Measurements from ENCODE around the gene GNG5.
A peak's percentile ranks its signal among the peaks of the same experiment; 100 is the strongest.
"Not testable (repeated sequence)": the region's sequence is repeated elsewhere in the genome, so short reads cannot be mapped to it uniquely, and the experiment has no call there.

Gene GNG5

DNA sequence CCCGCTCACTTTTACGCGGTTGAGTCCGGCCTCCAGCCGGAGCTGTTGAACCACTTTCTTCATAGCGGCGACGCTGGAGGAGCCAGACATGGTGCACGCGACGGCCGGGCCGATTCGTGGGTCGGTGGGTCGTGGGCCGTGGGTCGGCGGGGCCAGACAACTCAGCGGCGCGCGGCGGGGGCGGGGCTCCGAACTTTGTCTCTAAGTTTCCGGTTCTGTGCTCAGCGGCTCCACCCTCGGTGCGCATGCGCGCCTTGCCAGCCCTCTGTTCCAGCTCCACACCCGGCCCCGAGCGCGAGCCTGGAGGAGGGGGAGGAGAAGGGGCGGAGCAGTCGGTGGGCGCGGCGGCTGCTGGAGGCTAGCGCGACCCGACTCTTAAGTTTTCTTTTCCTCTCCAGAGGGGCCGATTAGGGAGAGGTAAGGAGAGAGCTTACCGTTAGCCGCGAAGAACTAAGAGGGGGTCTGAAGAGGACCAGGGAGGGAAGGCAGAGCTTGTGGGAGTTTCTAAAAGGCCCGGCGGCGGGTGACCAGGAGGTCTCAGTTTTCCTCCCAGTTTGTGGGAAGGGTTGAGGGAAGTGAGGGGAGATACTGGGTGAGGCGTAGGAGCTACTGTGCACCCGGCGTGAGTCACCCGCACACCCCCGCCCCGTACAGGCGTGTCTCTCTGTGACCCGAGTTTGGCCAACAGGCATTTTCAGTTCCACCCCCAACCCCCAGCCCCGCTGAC lies at the start of gene GNG5, which contains the start of gene SPATA1:
TSS of gene GNG5 (minus strand) at position 580 of the 727 bp plus-strand sequence. CDS start at position 90, 490 bp downstream.
TSS of gene SPATA1 (plus strand) at position 385 of the 727 bp plus-strand sequence. CDS start 9,974 bp downstream, outside the sequence.
- DNase-seq: peak; percentile 97

DNA sequence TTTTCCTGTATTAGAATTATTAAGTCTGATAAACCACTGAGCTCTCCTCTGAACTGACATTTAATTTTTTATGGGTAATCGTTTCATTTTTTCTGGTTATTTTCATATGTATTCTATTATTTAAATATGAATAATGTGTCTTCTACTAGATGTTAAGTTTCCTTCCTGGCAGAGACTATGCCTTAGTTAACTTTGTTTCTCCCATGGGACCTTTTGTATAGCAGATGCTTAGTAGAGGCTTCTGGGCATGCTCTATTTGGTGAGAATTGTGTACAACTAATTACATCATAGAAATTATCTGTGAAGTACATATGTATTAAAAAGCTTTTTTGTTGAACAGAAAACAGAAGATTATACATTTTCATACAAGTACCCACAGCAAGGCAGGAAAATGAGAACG lies 44.4 kb upstream of the GNG5 start:
- no peak for DNase-seq

DNA sequence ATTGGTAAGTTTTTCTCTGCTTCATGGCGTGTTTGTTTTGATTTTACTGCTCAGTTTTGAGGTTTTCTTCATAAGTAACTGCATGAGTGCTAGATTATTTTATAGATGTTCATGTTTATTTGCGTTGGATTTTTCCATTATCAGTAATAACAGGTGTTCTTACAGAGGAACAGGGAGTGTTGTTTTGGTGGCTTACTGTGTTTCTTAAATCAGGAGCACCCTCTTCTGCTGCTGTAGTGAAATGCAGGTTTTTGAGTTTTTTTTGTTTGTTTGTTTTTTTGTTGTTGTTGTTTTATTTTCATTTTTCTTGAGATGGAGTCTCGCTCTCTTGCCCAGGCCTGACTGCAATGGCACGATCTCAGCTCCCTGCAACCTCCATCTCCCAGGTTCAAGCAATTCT lies 35.3 kb upstream of the GNG5 start:
- no peak for DNase-seq

DNA sequence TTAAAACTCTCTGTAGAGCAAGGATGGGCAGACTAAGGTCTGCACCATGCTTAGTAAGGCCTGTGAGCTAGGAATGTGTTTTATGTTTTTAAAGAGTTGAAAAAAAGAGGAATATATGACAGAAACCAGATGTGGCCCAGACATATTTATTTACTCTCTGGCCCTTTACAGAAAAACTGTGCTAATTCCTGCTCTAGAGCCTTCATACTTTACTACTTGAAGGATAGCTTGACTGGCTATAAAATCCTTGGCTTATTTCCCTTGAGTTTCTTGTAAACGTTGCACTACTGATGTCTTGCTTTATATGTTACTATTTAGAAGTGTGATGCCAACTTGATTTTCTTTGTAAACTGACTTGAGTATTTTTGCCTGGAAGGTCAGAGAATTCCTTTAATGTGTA lies 34.4 kb upstream of the GNG5 start:
- DNase-seq: no peak

DNA sequence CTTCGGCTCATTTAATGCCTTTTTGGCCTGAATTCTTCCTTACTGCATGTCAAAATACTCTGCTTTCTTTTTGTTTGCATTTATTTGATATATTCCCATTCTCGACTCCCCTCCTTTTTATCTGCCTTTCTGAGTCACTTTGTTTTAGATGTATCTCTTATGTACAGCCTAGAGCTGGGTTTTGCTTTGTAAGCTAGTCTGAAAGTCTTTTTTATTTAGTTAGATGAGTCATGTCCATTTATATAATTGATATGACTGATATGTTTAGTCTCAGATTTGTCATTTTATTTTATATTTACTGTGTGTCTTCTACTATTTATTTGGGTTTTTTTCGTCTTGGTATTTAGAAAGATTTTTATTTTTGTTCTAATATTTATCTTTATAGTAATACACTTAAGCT lies 33.6 kb upstream of the GNG5 start:
- DNase-seq: no peak

DNA sequence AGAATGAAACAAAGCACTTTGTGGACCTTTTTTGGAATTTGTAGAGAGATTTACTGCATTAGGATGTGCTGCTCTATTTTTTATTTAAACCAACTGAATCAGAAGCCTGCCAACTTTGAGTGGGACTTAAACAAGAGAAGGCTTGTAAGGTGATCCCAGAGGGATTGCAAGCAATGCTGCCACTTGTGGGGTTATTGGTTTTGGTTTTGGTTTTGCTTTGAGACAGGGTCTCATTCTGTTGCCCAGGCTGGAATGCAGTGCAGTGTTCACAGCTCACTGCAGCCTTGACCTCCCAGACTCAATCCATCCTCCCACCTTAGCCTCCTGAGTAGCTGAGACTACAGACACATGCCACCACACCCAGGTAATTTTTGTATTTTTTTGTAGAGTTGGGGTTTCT lies 32.2 kb upstream of the GNG5 start:
- no peak for DNase-seq

DNA sequence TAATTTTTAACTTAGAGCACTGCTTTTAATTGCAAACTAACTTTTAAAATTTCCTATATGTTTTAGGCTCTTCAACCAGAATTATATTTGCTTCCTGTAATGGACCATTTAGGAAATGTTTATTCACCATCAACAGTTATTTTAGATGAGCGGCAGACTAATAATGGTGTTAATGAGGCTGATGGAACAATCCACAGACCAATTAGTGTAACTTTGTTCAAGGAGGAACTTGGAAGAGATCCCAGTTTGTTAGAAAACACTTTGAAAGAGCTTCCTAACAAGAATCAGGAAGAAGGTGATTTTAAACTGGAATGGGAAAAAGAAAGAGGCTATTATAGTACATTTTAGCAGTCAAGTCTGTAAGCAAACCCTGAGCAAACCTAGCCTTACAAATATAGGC lies 19.4 kb upstream of the GNG5 start:
- DNase-seq: no peak

DNA sequence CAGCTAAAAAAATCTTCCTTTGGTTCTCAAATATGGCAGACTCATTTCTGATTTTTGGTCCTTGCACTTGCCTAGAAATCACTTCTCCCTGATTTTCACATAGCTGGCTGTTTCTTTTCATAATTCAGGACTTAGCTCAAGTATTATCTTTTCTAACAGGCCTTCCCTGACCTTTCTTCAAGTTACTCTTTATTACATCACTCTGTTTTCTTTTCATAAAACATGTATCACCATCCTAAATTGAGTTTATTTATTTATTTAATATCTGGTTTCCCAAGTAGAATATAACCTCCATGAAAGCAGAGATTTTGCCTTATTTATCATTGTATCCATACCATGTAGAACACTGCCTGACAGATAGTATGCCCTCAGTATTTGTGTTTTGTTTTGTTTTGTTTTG lies 18.2 kb upstream of the GNG5 start:
- DNase-seq: no peak

DNA sequence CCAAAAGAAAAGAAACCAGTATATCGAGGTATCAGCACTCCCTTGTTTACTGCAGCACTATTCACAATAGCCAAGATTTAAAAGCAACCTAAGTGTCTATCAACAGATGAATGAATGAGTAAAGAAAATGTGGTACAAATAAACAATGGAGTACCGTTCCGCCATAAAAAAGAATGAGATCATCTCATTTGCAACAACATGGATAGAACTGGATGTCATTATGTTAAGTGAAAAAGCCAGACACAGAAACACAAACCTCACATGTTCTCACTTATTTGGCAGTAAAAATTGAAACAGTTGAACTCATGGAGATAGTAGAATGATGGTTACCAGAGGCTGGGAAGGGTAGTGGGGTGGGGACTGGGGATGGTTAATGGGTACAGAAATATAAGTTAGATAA lies 4.3 kb upstream of the GNG5 start:
- no peak for DNase-seq

DNA sequence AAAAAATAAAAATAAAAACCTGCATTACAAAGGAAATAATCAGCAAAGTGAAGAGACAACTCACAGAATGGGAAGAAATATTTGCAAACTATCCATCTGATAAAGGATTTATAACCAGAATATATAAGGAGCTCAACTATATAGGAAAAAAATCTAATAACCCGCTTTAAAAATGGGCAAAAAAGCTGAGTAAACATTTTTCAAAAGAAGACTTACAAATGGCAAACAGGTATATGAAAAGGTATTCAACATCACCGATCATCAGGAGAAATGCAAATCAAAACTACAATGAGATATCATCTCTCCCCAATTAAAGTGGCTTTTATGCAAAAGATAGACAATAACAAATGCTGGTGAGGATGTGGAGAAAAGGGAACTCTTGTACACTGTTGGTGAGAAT lies 3.8 kb upstream of the GNG5 start:
- no peak for DNase-seq

DNA sequence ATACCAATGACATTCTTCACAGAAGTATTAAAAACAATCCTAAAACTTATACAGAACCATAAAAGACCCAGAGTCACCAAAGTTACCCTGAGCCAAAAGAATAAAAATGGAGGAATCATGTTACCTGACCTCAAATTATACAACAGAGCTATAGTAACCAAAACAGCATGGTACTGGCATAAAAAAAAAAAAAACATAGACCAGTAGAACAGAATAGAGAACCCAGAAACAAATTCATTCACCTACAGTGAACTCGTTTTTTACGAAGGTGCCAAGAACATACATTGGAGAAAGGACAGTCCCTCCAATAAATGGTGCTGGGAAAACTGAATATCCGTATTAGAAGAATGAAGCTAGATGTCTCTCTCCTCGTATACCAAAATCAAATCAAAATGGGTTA lies 2.6 kb upstream of the GNG5 start:
- DNase-seq: no peak

DNA sequence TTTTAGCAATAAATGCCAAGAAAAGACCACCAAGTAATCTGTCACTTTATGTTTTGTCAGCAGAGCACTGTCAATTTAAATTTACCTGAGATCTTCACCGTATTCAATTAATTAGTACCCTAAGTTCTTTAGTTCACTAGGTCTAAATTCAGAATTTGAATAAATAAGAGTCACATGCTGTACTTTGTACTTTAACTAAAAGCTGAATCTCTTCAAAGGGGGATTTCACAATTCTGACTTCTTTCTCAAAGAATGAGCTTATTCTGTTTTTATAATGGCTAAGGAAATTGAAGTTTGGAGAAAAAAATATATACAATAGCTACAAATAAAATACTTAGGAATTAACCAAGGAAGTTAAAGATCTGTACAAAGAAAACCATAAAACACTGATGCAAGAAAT lies 2.1 kb upstream of the GNG5 start:
- no peak for DNase-seq

DNA sequence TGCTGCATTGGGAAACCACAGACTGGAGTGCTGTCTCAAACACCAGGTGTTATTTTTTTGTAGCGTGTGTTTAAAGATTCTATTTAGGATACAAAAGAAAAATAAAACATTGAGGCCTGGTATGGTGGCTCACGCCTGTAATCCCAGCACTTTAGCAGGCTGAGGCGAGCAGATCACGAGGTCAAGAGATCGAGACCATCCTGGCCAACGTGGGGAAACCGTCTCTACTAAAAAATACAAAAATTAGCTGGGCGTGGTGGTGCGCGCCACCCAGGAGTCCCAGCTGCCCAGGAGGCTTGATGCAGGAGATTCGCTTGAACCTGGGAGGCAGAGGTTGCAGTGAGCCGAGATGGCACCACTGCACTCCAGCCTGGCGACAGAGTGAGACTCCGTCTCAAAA lies 1.5 kb upstream of the GNG5 start:
- DNase-seq: not testable (repeated sequence)

DNA sequence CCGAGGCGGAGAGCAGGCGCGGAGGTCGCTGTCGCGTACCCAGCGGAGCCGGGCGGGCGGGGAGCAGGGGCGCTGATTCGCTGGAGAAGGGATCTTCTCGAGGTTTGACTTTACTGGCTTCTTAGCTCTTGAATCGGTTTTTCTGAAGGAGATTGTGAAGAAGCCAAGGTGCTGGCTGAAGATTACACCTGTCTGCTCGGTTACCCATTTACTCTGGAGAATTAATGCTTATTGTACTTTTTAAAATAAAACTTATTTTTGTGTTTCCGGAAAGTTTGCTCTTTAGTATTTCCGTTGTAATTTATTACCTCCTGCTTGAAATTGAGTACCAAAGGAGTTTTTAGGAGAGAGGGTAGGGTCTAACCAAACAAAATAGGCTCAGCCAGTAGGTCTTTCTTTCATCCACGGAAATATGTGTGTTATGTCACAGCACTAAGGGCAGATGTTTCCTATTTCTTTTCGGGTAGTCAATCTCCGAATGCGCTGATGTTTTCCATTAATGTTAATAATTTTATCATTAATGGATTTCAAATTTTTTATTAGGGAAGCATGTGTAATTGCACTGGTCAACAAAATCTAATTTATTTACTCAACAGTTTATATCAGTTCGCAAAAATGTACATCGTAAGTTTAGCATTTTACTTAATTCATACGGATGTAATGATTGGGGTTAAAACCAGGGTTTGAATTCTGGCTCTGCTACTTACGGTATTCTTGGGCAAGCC lies 510 bp upstream of the GNG5 start:
- no peak for DNase-seq

DNA sequence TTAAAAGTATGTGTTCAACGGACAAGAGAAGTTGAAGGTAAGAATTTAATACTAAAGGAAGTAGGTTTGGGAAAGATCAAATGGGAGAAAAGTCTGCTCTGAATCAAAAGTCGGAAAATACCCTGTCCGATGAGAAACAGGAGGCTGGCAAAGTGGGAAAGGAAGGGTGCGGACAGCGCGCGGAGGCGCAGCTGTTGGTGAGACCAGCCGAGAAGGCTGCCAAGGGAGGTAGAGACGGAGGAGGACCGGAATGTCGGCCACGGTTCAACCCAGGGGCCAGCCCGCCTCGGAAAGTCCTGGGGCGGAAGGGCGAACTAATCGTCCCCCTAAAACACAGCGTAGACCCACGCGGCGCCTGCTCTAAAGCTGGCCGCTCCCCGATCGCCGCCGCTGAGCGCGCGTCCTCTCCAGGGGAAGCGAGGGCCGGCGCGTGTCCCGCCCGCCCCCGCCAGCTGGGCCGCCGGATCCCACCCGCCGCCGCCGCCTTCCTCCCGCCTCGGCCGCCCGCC lies 834 bp downstream of the GNG5 start:
- no peak for DNase-seq

DNA sequence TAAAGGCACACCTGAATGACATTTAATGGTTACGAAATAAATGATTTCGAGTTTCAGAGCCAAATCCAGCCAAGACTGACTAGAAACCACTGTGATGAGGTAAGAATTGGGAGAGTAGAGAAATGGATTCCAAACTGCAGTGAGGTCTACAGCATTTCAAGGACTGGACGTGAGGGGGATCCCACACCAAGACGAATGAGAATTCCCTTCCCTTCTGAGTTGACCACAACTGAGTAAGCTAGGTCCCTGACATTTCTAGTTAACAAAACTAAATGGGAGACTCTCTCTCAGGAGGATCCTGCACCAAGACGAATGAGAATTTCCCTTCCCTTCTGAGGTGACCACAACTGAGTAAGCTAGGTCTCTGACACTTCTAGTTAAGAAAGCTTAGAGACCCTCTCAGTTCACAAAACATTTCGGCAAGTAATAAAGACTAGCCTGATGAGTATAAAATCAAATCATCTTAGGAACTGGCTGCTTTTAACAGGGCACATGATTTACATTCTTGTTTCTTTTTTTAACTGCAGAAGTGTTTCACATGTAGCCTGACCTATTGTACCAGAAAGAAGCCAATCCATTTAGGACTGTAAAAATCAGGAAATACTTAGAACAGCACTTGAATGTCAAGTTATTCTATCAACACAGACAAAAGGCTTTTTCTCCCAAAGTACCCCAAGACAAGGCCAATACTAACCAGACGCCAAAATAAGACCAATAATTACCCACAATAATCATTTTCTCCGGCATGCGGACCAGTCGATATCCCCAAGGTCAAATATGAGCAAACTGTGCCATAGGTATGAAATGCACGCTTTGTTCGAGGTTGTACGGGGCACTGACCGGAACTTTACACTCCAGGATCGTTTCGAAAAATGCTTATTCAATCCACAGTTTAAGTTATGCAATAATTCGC lies 1.5 kb downstream of the GNG5 start:
- no peak for DNase-seq

DNA sequence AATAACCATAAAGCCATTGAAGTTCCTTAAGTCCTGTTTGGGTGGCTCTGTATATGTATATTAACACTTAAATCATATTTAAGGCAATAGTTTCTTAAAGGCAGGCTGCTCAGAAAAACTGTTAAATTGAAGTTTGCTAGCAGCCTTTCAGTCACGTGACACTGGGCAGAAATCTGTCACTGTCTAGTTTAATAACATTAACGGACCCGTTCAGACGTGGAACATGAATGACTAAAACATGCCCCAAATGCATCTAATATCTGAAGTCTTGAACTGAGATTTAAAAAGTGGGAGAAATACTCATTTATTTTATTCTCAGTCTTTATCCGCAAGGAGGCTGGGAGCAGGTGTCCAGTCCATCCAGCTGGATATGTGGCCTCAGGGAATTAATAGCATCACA lies 3.5 kb downstream of the GNG5 start:
- no peak for DNase-seq

DNA sequence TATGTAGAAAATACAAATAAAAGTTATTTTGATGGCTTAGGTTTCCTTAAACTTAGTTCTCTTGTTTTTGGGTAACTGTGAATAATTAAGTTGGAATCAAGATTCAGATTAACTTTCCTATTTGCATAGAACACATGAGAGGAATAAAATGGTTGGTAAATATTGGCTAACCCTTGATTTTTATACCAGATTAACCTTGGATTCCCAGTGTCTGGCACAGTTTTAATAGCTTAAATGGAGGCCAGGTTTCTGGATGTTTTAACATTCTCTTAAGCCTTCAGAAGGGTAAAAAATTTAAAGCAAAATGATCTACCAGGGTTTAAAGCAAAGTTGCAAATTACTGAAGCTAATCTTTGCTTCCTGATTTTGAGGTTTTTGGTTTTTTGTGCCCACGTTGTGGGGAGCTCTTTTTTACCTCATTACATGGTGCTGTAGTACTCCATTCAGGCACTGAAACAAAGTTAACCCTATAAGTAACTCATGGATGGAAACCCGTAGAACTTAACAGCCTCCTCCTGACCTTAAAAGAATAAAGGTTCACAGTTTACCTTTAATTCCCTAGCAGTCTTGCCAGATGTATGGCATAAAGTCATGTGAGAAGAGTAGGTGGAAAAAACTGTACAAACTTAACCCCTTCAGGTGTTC lies 8.6 kb downstream of the GNG5 start:
- DNase-seq: no peak

DNA sequence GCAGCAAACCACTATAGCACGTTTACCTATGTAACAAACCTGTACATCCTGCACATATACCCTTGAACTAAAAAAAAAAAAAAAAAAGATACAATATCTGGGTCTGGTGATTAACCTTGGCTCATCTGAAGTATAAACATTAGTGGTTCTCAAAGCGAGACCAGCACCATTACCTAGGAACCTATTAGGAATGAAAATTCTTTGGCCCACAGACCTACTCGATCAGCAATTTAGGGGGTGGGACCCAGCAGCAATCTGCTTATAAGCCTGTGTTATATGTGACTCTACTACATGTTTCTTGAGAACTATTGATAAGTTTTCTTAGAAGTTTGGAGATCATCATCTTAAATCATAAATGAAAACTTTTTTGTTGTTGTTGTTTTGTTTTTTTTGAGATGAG lies 9.9 kb downstream of the GNG5 start:
- DNase-seq: no peak

DNA sequence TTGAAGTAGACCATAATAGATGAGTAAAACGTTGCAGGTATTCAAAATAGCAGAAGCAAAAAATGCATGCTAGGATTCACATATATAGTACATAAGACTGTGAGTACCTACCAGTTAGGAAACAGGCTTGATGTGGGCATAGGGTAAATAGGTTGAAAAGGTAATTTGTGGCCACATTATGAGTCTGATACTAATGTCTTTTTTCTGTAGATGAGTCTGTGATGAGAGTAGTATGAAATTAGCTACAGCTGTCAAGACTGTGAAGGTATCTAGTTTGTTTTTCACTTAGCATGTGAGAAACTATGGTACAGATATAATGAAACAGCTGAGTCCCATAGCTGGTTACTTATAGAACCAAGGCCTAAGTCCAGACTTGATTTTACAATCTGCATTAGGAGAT lies 12.6 kb downstream of the GNG5 start:
- DNase-seq: no peak

DNA sequence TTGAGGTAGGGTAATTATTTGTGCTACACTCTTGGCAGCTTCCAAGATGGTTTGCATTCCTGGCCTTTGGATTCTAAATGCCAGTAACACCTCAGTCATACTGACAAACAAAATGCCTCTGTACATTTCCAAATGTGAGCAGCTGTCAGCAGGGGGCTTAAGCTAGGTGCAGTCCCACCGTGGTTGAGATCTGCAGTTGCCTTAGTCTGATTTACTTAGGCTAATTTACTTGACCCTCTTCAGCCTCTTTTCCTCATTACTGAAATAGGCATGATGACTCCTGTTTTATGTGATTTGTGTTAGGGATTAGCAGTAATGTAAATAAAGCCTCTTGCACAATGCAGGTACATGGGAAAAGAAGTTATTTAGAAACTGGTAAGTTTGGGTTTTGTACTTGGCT lies 13.7 kb downstream of the GNG5 start:
- DNase-seq: no peak

DNA sequence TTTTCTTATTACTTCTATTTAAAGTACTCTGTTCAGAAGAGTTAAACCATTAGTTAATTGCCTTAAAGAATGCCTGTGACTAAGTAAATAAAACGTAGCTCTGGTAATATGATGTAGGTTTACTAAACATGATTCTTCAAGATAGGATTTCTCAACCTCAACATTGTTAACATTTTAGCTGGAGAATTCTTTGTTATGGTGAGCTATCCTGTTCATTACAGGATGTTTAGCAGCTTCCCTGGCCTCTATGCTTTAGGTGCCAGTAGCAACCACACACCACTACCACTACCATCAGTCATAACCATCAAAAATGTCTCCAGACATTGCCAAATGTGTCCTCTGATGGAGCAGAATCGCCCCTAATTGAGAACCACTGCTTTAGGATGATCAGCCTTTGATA lies 16.6 kb downstream of the GNG5 start:
- DNase-seq: no peak

DNA sequence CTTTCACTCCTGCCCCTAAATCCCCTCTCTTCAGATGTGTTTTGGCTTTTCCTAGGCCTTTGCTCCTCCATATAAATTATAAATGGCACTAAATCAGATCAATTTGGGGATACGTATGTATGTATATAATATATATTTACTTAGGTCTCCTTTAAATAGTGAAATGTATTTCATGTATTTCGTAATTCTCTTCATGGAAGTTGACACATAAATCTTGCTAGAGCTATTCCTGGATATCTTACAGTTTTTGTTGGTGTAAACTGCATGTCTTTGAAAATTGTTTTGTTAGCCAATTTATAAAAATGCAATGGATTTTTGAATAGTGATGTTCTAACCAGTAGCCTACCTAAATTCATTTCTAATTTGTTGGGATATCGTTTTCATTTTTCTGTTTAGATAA lies 18.3 kb downstream of the GNG5 start:
- no peak for DNase-seq
